Stomach (tissue), 4 donors: ENCODE data around the gene DNAJA3.

ENCODE experiments used
- EP300 ChIP-seq: sonication (generic); formaldehyde crosslinking; IDR thresholded peaks from one replicate; pipeline ENCODE4 v1.6.1; 2017; ENCODE audit warnings: antibody characterized with exemption
- POLR2A ChIP-seq, 4 donors: fragments of 450-650 bp; IDR thresholded peaks; one replicate each; pipeline ENCODE4 v1.6.1; 2016; ENCODE audit warnings: antibody characterized with exemption in 4 of 4, control low read depth in 2 of 4, mild to moderate bottlenecking in 1 of 4, moderate library complexity in 1 of 4
- POLR2AphosphoS5 ChIP-seq, 3 donors: sonication (generic); formaldehyde crosslinking; IDR thresholded peaks; one replicate each; pipeline ENCODE4 v1.6.1; 2016; ENCODE audit warnings: antibody characterized with exemption in 3 of 3
- TF ChIP-seq, protein P1 (sequence below), 7 experiments: fragments of 450-650 bp in 4 of 7; fragments of 200-600 bp in 3 of 7; sonication (generic) in 3 of 7; IDR thresholded peaks; one replicate each; pipeline ENCODE4 v1.5.1; 2016 to 2019; ENCODE audit warnings: antibody characterized with exemption in 7 of 7, control low read depth in 2 of 7, mild to moderate bottlenecking in 1 of 7

DNA sequence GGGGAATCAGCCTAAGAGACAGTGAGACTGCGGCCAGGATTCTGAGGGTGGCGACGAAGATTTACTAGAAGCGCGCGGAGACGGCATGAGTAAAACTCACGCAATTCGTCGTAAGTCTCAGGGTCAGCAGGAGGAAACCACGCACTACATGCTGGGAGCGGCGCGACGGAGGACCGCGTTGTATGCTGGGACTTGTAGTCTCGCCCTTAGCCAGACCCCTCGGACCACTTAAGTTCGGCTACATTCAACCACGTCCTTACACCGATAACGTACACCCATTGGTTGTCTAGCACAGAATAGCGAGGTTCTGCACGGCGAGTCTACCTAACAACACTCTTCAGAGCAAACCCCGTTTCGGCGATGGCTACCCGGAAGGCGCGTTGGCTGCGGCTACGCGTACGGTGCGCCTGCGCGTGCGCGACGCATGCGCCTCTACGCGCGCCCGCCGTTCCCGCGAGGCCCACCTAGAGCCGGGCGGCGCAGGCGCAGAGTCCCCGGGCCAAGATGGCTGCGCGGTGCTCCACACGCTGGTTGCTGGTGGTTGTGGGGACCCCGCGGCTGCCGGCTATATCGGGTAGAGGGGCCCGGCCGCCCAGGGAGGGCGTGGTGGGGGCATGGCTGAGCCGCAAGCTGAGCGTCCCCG is at the start of gene DNAJA3:
- TF ChIP-seq, protein P1, sequence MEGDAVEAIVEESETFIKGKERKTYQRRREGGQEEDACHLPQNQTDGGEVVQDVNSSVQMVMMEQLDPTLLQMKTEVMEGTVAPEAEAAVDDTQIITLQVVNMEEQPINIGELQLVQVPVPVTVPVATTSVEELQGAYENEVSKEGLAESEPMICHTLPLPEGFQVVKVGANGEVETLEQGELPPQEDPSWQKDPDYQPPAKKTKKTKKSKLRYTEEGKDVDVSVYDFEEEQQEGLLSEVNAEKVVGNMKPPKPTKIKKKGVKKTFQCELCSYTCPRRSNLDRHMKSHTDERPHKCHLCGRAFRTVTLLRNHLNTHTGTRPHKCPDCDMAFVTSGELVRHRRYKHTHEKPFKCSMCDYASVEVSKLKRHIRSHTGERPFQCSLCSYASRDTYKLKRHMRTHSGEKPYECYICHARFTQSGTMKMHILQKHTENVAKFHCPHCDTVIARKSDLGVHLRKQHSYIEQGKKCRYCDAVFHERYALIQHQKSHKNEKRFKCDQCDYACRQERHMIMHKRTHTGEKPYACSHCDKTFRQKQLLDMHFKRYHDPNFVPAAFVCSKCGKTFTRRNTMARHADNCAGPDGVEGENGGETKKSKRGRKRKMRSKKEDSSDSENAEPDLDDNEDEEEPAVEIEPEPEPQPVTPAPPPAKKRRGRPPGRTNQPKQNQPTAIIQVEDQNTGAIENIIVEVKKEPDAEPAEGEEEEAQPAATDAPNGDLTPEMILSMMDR (IDR thresholded peaks at IDR 0.05): no peak
- TF ChIP-seq POLR2A (IDR thresholded peaks at IDR 0.05) (peak in 1 of 4 donors; percentile 56), EP300 (no peak), POLR2AphosphoS5 (IDR thresholded peaks at IDR 0.05) (peak; percentile 80 to 90 (median 89))
